ENCODE data around the gene RELL1. TPM values are rescaled to one million over a fixed set of nuclear protein-coding genes. Genes with fewer than 3 reads are reported as not detected.

Gene RELL1
- total and polyA plus RNA-seq, 12 donors = 0.44 to 27.0 (median 13.8) TPM

DNA sequence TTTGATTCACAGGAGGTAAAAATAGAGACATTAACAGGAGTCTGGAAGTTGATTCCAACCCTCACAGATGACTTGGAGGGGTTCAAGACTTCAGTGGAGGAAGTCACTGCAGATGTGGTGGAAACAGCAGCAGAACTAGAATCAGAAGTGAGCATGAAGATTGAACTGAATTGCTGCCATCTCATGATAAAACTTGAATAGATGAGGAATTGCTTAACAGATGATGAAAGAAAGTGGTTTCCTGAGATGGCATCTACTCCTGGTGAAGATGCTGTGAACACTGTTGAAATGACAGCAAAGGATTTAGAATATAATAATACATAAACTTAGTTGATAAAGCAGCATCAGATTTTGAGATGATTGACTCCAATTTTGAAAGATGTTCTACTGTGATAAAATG is 76.5 kb downstream of the RELL1 start:
- TF ChIP-seq POLR2A (IDR thresholded peaks at IDR 0.05) = no peak
- TF ChIP-seq, protein P1, sequence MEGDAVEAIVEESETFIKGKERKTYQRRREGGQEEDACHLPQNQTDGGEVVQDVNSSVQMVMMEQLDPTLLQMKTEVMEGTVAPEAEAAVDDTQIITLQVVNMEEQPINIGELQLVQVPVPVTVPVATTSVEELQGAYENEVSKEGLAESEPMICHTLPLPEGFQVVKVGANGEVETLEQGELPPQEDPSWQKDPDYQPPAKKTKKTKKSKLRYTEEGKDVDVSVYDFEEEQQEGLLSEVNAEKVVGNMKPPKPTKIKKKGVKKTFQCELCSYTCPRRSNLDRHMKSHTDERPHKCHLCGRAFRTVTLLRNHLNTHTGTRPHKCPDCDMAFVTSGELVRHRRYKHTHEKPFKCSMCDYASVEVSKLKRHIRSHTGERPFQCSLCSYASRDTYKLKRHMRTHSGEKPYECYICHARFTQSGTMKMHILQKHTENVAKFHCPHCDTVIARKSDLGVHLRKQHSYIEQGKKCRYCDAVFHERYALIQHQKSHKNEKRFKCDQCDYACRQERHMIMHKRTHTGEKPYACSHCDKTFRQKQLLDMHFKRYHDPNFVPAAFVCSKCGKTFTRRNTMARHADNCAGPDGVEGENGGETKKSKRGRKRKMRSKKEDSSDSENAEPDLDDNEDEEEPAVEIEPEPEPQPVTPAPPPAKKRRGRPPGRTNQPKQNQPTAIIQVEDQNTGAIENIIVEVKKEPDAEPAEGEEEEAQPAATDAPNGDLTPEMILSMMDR (IDR thresholded peaks at IDR 0.05) = no peak
- Histone ChIP-seq H3K9me3 (replicated peaks in 1 of 3) (no peaks in the 10 kb centered on the region), H3K4me3 (no peak overlapping the region), H3K27ac (no peak overlapping the region), H3K27me3 (no peaks in the 10 kb centered on the region), H3K36me3 (replicated peaks in 1 of 2) (no peaks in the 10 kb centered on the region), H3K4me1 (replicated peaks in 1 of 2) (no peaks in the 10 kb centered on the region)
- DNase-seq = no peak
- intact Hi-C loops (cut with DNase I) = loop anchor here (10.0 kb wide), 2 partner anchors 75 to 425 kb away; partner anchors contain the start of gene RELL1 (in 1 of the 2)

DNA sequence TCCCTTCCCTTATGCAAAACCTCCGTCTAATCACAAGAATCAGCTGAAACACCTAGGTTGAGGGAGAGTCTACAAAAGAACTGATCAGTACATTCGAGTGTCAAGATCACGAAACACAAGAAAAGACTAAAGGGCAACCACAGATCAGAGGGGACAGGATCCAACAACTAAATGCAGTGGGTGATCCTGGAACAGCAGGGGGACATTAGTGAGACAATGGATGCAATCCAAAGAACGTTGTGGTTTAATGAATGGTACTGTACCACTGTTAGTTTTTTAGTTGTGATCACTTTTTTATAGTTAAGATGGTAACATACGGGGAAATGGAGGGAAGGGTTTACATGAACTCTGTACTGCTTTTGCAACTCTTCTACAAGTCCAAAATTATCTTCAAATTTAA is 79.2 kb downstream of the RELL1 start:
- no peaks in the 10 kb centered on the region for H3K9me3 ChIP-seq (replicated peaks in 1 of 3)
- intact Hi-C loops (cut with DNase I) = loop anchor here in 1 of 2 donors (10.0 kb wide), 1 partner anchor 428 kb away; no protein-coding TSS in a partner anchor
- no peak overlapping the region for H3K4me3 ChIP-seq
- no peaks in the 10 kb centered on the region for H3K36me3 ChIP-seq (replicated peaks in 1 of 2)
- 82 to 85% (median 84%) methylated on average over 5 of the region's 5 CpGs for WGBS, 4 donors
- TF ChIP-seq, protein P1 (IDR thresholded peaks at IDR 0.05) = no peak
- TF ChIP-seq POLR2A (IDR thresholded peaks at IDR 0.05) = no peak
- H3K27me3 ChIP-seq = no peaks in the 10 kb centered on the region
- no peaks in the 10 kb centered on the region for H3K4me1 ChIP-seq (replicated peaks in 1 of 2)
- no peak for DNase-seq
- no peak overlapping the region for H3K27ac ChIP-seq

DNA sequence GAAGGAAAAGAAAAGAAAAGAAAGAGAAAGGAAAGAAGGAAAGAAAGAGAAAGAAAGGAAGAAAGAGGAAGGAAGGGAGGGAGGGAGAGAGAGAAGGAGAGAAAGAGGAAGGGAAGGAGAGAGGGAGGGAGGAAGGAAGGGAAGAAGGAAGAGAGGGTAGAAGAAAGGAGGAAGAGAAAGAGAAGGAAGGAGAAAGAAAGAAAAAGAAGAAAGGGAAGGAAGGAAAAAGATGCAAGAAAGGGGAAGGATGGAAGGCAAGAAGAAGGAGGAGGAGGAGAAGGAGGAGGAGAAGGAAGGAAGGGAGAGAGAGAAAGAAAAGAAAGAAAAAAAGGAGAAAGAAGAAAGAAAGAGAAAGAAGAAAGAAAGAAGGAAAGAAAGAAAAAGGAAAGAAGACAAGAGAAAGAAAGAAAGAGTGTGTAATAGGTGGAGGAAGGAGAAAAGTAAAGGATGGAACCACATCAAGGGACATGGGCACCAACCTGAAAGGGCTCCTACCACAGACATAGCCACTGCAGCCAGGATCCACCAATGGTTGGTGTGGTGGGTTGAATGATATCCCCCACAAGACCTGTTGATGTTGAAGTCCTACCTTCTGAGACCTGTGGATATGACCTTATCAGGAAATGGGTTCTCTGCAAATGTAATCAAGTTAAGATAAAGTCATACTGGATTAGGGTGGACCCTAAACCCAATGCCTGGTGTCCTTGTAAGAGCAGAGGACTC is 80.2 kb downstream of the RELL1 start:
- no peaks in the 10 kb centered on the region for H3K36me3 ChIP-seq (replicated peaks in 1 of 2)
- H3K27me3 ChIP-seq = no peaks in the 10 kb centered on the region
- H3K4me1 ChIP-seq (replicated peaks in 1 of 2) = no peaks in the 10 kb centered on the region
- H3K27ac ChIP-seq = no peak overlapping the region
- DNase-seq = no peak
- no peak overlapping the region for H3K4me3 ChIP-seq
- no peak for TF ChIP-seq POLR2A (IDR thresholded peaks at IDR 0.05)
- TF ChIP-seq, protein P1 (IDR thresholded peaks at IDR 0.05) = no peak
- no peaks in the 10 kb centered on the region for H3K9me3 ChIP-seq (replicated peaks in 1 of 3)
- intact Hi-C loops (cut with DNase I) = loop anchor here in 1 of 2 donors (10.0 kb wide), 1 partner anchor 429 kb away; no protein-coding TSS in a partner anchor

DNA sequence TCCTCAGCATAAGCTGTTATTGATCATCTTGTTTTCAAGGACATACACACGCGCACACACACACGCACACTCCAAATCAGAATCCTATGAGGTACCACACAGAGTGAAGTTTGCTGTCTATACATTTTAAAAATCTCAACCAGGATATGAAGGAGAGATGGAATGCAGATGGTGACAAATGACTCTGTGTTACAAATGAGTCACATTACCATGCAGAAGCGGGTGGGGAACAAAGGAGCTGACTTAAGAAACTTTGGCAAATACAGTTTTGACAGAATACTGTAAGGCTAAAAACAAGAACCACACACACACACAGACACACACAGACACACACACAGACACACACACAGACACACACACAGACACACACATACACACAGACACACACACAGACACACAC is 81.7 kb downstream of the RELL1 start:
- no peak overlapping the region for H3K27ac ChIP-seq
- H3K9me3 ChIP-seq (replicated peaks in 1 of 3) = no peaks in the 10 kb centered on the region
- intact Hi-C loops (cut with DNase I) = loop anchor here (5.0 to 10.0 kb wide), 3 partner anchors 193 to 433 kb away; no protein-coding TSS in a partner anchor
- no peak for DNase-seq
- H3K4me3 ChIP-seq = no peak overlapping the region
- no peaks in the 10 kb centered on the region for H3K36me3 ChIP-seq (replicated peaks in 1 of 2)
- H3K27me3 ChIP-seq = no peaks in the 10 kb centered on the region
- no peaks in the 10 kb centered on the region for H3K4me1 ChIP-seq (replicated peaks in 1 of 2)
- 68 to 77% (median 72%) methylated on average over 4 of the region's 4 CpGs for WGBS, 4 donors
- TF ChIP-seq, protein P1 (IDR thresholded peaks at IDR 0.05) = no peak
